Activated CD4-positive, alpha-beta memory T cell treated with anti-CD3 and anti-CD28 coated beads, Interleukin-2, amount 10 ng/mL, durations not matched to agents 7 days and 5 days (primary cell): ENCODE measurements around the gene GJB4. TPM values are rescaled to one million over a fixed set of nuclear protein-coding genes. Genes with fewer than 3 reads are reported as not detected.
"Not testable (repeated sequence)": the region's sequence is repeated elsewhere in the genome, so short reads cannot be mapped to it uniquely, and the experiment has no call there.

Source experiments
- CTCF ChIA-PET: fragments of 350-600 bp; sonication (Branson Sonifier 250); formaldehyde crosslinking; loops from one replicate; lab custom pipeline; 2021; ENCODE audit warnings: antibody characterized with exemption, inconsistent platforms; lab: Charles Lee
- POLR2A ChIA-PET: fragments of 350-600 bp; sonication (Branson Sonifier 250); formaldehyde crosslinking; loops from one replicate; lab custom pipeline; 2021; ENCODE audit warnings: antibody characterized with exemption; lab: Charles Lee
- DNase-seq: peaks from one replicate; pipeline ENCODE4 v3.0.0-alpha.2; 2020
- H3K27ac Mint-ChIP-seq: one replicate; pipeline ENCODE4 v1.8.0; 2021; ENCODE audit warnings: mild to moderate bottlenecking, mixed read lengths
- H3K27me3 Mint-ChIP-seq: one replicate; pipeline ENCODE4 v1.8.0; 2021; ENCODE audit warnings: mixed read lengths
- H3K36me3 Mint-ChIP-seq: one replicate; pipeline ENCODE4 v1.8.0; 2021; ENCODE audit warnings: low read depth, mixed read lengths
- H3K4me1 Mint-ChIP-seq: one replicate; pipeline ENCODE4 v1.8.0; 2021; ENCODE audit warnings: mixed read lengths
- H3K4me3 Mint-ChIP-seq: one replicate; pipeline ENCODE4 v1.8.0; 2021; ENCODE audit warnings: mild to moderate bottlenecking, mixed read lengths
- H3K9me3 Mint-ChIP-seq: one replicate; pipeline ENCODE4 v1.8.0; 2021; ENCODE audit warnings: mixed read lengths
- total RNA-seq, 2 experiments: library from RNA; stranded (reverse); gene quantifications; one replicate each; pipeline ENCODE4 v1.2.3, GENCODE V29; 2021

Gene GJB4
- total RNA-seq, 2 experiments from 2014 or later, result not detected

GRCh38 chr1:34737236-34737635, 22.3 kb upstream of the GJB4 start:
- peaks cover 12% of the 10 kb centered on the region for H3K27me3 Mint-ChIP-seq
- H3K27ac Mint-ChIP-seq, H3K4me1 Mint-ChIP-seq, DNase-seq, H3K36me3 Mint-ChIP-seq, H3K9me3 Mint-ChIP-seq, H3K4me3 Mint-ChIP-seq, POLR2A ChIA-PET: not testable (repeated sequence)
- CTCF ChIA-PET, result interaction anchor here (0.6 kb wide), 1 partner anchor 9 kb away, joined by 3 read pairs; no protein-coding TSS in a partner anchor

GRCh38 chr1:34739613-34740012, 19.9 kb upstream of the GJB4 start:
- POLR2A ChIA-PET, result no interaction called here
- H3K27me3 Mint-ChIP-seq, result peaks cover 9% of the 10 kb centered on the region
- DNase-seq, result no peak
- no peak overlapping the region for H3K4me3 Mint-ChIP-seq
- no peaks in the 10 kb centered on the region for H3K36me3 Mint-ChIP-seq
- CTCF ChIA-PET, result interaction anchor here (1.6 kb wide), 1 partner anchor 279 kb away, joined by 7 read pairs; no protein-coding TSS in a partner anchor
- H3K27ac Mint-ChIP-seq, result no peak overlapping the region
- H3K4me1 Mint-ChIP-seq, result no peaks in the 10 kb centered on the region
- no peaks in the 10 kb centered on the region for H3K9me3 Mint-ChIP-seq

- Mint-ChIP-seq H3K27me3 (peaks cover 7% of the 10 kb centered on the region), H3K4me3 (no peak overlapping the region)
- CTCF ChIA-PET, result interaction anchor here (0.7 to 1.6 kb wide), 2 partner anchors 138 to 280 kb away, joined by 3 to 7 read pairs; no protein-coding TSS in a partner anchor
Observed at GRCh38 chr1:34740161-34740868, 19.2 kb upstream of the GJB4 start.

GRCh38 chr1:34742667-34743270, 16.8 kb upstream of the GJB4 start:
- H3K36me3 Mint-ChIP-seq, result no peaks in the 10 kb centered on the region
- DNase-seq, result peak; percentile 79
- ChIA-PET CTCF (interaction anchor here (0.6 to 3.3 kb wide), 18 partner anchors 9 to 1112 kb away, joined by 3 to 24 read pairs (median 4); partner anchors contain the start of gene GJB5), POLR2A (no interaction called here)
- peaks cover 7% of the 10 kb centered on the region for H3K27me3 Mint-ChIP-seq
- no peaks in the 10 kb centered on the region for H3K9me3 Mint-ChIP-seq
- no peak overlapping the region for H3K4me3 Mint-ChIP-seq
- no peaks in the 10 kb centered on the region for H3K4me1 Mint-ChIP-seq
- no peak overlapping the region for H3K27ac Mint-ChIP-seq

More at GRCh38 chr1:34740161-34740868, 19.2 kb upstream of the GJB4 start:
- Mint-ChIP-seq H3K9me3 (no peaks in the 10 kb centered on the region), H3K36me3 (no peaks in the 10 kb centered on the region), H3K27ac (no peak overlapping the region), H3K4me1 (no peaks in the 10 kb centered on the region)
- POLR2A ChIA-PET, result no interaction called here
- no peak for DNase-seq

- H3K27me3 Mint-ChIP-seq, result peaks cover 8% of the 10 kb centered on the region
- no peaks in the 10 kb centered on the region for H3K36me3 Mint-ChIP-seq
- CTCF ChIA-PET, result interaction anchor here (0.8 to 3.3 kb wide), 8 partner anchors 8 to 1113 kb away, joined by 3 to 24 read pairs (median 10); no protein-coding TSS in a partner anchor
- POLR2A ChIA-PET, result no interaction called here
- no peak for DNase-seq
- no peaks in the 10 kb centered on the region for H3K9me3 Mint-ChIP-seq
- no peaks in the 10 kb centered on the region for H3K4me1 Mint-ChIP-seq
- no peak overlapping the region for H3K27ac Mint-ChIP-seq
- no peak overlapping the region for H3K4me3 Mint-ChIP-seq
Observed at GRCh38 chr1:34743775-34744174, 15.8 kb upstream of the GJB4 start.

GRCh38 chr1:34744851-34745250, 14.7 kb upstream of the GJB4 start:
- CTCF ChIA-PET, result interaction anchor here (0.7 to 3.3 kb wide), 3 partner anchors 11 to 285 kb away, joined by 3 to 16 read pairs (median 3); no protein-coding TSS in a partner anchor

GRCh38 chr1:34745666-34746065, 13.9 kb upstream of the GJB4 start:
- no peaks in the 10 kb centered on the region for H3K9me3 Mint-ChIP-seq
- CTCF ChIA-PET, result interaction anchor here (1.0 kb wide), 1 partner anchor 9 kb away, joined by 3 read pairs; no protein-coding TSS in a partner anchor
- POLR2A ChIA-PET, result no interaction called here
- H3K27ac Mint-ChIP-seq, result no peak overlapping the region
- H3K4me1 Mint-ChIP-seq, result no peaks in the 10 kb centered on the region
- no peaks in the 10 kb centered on the region for H3K36me3 Mint-ChIP-seq
- no peak overlapping the region for H3K4me3 Mint-ChIP-seq
- H3K27me3 Mint-ChIP-seq, result peaks cover 5% of the 10 kb centered on the region
- DNase-seq, result no peak

More at GRCh38 chr1:34744851-34745250, 14.7 kb upstream of the GJB4 start:
- POLR2A ChIA-PET, result no interaction called here
- H3K27ac Mint-ChIP-seq, result no peak overlapping the region
- no peak for DNase-seq
- no peaks in the 10 kb centered on the region for H3K36me3 Mint-ChIP-seq
- H3K9me3 Mint-ChIP-seq, result no peaks in the 10 kb centered on the region
- H3K4me3 Mint-ChIP-seq, result no peak overlapping the region
- peaks cover 10% of the 10 kb centered on the region for H3K27me3 Mint-ChIP-seq
- H3K4me1 Mint-ChIP-seq, result no peaks in the 10 kb centered on the region

GRCh38 chr1:34746101-34746500, 13.4 kb upstream of the GJB4 start:
- H3K4me1 Mint-ChIP-seq, result no peaks in the 10 kb centered on the region
- no peaks in the 10 kb centered on the region for H3K9me3 Mint-ChIP-seq
- H3K27ac Mint-ChIP-seq, result no peak overlapping the region
- peaks cover 4% of the 10 kb centered on the region for H3K27me3 Mint-ChIP-seq
- POLR2A ChIA-PET, result no interaction called here
- CTCF ChIA-PET, result interaction anchor here (1.0 kb wide), 1 partner anchor 9 kb away, joined by 3 read pairs; no protein-coding TSS in a partner anchor
- H3K36me3 Mint-ChIP-seq, result no peaks in the 10 kb centered on the region
- no peak for DNase-seq
- no peak overlapping the region for H3K4me3 Mint-ChIP-seq

GRCh38 chr1:34746785-34747637, 12.5 kb upstream of the GJB4 start:
- POLR2A ChIA-PET, result no interaction called here
- H3K27ac Mint-ChIP-seq, result no peak overlapping the region
- H3K4me1 Mint-ChIP-seq, result no peaks in the 10 kb centered on the region
- no peaks in the 10 kb centered on the region for H3K9me3 Mint-ChIP-seq
- peaks cover 2% of the 10 kb centered on the region for H3K27me3 Mint-ChIP-seq
- H3K36me3 Mint-ChIP-seq, result no peaks in the 10 kb centered on the region
- CTCF ChIA-PET, result interaction anchor here (0.5 to 1.0 kb wide), 2 partner anchors 10 to 35 kb away, joined by 3 read pairs; no protein-coding TSS in a partner anchor
- no peak overlapping the region for H3K4me3 Mint-ChIP-seq
- no peak for DNase-seq

- Mint-ChIP-seq H3K27ac (no peak overlapping the region), H3K4me1 (no peaks in the 10 kb centered on the region), H3K4me3 (no peak overlapping the region), H3K27me3 (peaks cover 2% of the 10 kb centered on the region), H3K9me3 (no peaks in the 10 kb centered on the region), H3K36me3 (no peaks in the 10 kb centered on the region)
- CTCF ChIA-PET, result no interaction called here
- DNase-seq, result no peak
- POLR2A ChIA-PET, result no interaction called here
Observed at GRCh38 chr1:34747638-34747941, 11.9 kb upstream of the GJB4 start.

GRCh38 chr1:34749992-34750391, 9.5 kb upstream of the GJB4 start:
- Mint-ChIP-seq H3K4me3 (no peak overlapping the region), H3K9me3 (no peaks in the 10 kb centered on the region), H3K36me3 (no peaks in the 10 kb centered on the region), H3K27ac (no peak overlapping the region), H3K4me1 (no peaks in the 10 kb centered on the region), H3K27me3 (peaks cover 6% of the 10 kb centered on the region)
- DNase-seq, result no peak
- CTCF ChIA-PET, result no interaction called here
- POLR2A ChIA-PET, result no interaction called here

- no peaks in the 10 kb centered on the region for H3K9me3 Mint-ChIP-seq
- no peak for DNase-seq
- H3K4me1 Mint-ChIP-seq, result no peaks in the 10 kb centered on the region
- ChIA-PET CTCF (interaction anchor here (3.4 kb wide), 1 partner anchor 8 kb away, joined by 18 read pairs; no protein-coding TSS in a partner anchor), POLR2A (no interaction called here)
- no peak overlapping the region for H3K4me3 Mint-ChIP-seq
- peaks cover 6% of the 10 kb centered on the region for H3K27me3 Mint-ChIP-seq
- no peaks in the 10 kb centered on the region for H3K36me3 Mint-ChIP-seq
- no peak overlapping the region for H3K27ac Mint-ChIP-seq
Observed at GRCh38 chr1:34750610-34751009, 8.9 kb upstream of the GJB4 start.
